Epithelial cell of esophagus (primary cell): Measurements from ENCODE around the gene PPM1M.
A peak's percentile ranks its signal among the peaks of the same experiment; 100 is the strongest.

ENCODE experiments used
- DNase-seq: peaks from one replicate; pipeline ENCODE4 v3.0.0; 2010; ENCODE audit warnings: low read depth
- H3K4me3 ChIP-seq: 2 replicates; pipeline ENCODE4 v1.5.1; 2011; ENCODE audit warnings: mild to moderate bottlenecking, low read length, control low read depth
- CTCF ChIP-seq: IDR thresholded peaks from 2 replicates; pipeline ENCODE4 v1.5.1; 2011; ENCODE audit warnings: low read depth, mild to moderate bottlenecking, low read length, control low read depth, inconsistent platforms; ENCODE audit not compliant: insufficient read depth; ENCODE audit errors: missing control alignments

The PPM1M gene

GRCh38 chr3:52200981-52201679 is 44.4 kb upstream of the PPM1M start:
- no peak for TF ChIP-seq CTCF
- DNase-seq: peak; percentile 32
- no peak overlapping the region for H3K4me3 ChIP-seq

GRCh38 chr3:52202384-52203077 is 43.0 kb upstream of the PPM1M start:
- no peak for TF ChIP-seq CTCF
- no peak for DNase-seq
- H3K4me3 ChIP-seq: no peak overlapping the region

- no peak for TF ChIP-seq CTCF
- DNase-seq: no peak
- H3K4me3 ChIP-seq: no peak overlapping the region
Measured at GRCh38 chr3:52203701-52204100, 41.9 kb upstream of the PPM1M start.

GRCh38 chr3:52204337-52205073 is 41.1 kb upstream of the PPM1M start:
- no peak overlapping the region for H3K4me3 ChIP-seq
- TF ChIP-seq CTCF: no peak
- DNase-seq: peak; percentile 97

- DNase-seq: peak; percentile 81
- TF ChIP-seq CTCF: no peak
- no peak overlapping the region for H3K4me3 ChIP-seq
Measured at GRCh38 chr3:52205727-52206372, 39.7 kb upstream of the PPM1M start.

GRCh38 chr3:52208556-52208955 is 37.0 kb upstream of the PPM1M start:
- H3K4me3 ChIP-seq: no peak overlapping the region
- DNase-seq: no peak
- TF ChIP-seq CTCF: no peak
